Nucleus accumbens (tissue), 56 donors: ENCODE data around the gene ZNF324.
A peak's percentile ranks its signal among the peaks of the same experiment; 100 is the strongest.

Experiments used
- DNase-seq, 56 donors: peaks; one replicate each; lab custom pipeline; 2025; lab: John Stamatoyannopoulos, UW

Gene ZNF324

DNA sequence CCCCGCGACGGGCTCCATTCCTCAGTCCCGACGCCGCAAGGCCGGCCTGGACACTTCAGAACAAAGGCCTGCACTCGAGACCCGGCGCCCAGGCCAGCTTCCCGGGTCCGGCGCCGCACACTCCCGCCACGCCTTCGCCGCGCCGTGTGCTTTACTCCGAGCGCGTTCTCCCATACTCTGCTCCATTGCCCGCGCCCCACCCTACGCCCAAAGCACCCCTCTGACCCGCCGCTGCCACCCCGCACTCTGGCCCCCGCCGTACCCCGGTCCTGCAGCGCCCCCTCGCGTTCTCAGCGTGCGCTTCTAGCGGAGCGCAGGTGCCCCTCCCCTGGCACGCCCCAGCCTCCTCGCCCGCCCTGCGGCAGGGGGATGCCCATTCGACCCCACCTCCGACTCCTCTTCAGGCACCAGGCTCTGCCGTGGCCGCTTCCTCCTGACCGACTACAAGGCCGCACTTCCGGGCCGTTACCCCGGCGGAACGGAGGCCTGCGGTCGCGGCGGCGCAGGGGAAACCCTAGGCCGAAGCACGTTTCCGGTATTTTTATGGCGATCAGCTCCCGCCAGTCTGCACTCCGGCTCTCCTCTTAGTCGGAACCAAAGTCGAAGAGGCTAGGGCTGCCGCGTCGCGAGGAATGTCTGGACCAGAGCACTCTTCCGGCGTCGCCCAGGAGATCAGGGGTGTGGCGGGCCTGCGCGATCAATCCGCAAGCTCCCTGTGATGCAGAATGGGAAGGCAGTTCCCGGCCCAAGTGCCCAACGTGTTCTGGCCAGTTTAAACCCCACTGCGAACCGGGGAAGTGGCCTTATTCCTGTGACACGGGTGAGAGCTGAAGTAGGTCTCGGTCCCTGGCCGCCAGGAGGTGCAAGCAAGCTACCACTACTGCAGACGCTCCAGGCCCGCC, 52.7 kb downstream of the ZNF324 start, which contains the start of gene ZBTB45:
TSS of gene ZBTB45 (minus strand) at position 456 of the 902 bp plus-strand sequence. CDS start 2,137 bp downstream, outside the sequence.
- DNase-seq: peak; percentile 53 to 96 (median 89)

DNA sequence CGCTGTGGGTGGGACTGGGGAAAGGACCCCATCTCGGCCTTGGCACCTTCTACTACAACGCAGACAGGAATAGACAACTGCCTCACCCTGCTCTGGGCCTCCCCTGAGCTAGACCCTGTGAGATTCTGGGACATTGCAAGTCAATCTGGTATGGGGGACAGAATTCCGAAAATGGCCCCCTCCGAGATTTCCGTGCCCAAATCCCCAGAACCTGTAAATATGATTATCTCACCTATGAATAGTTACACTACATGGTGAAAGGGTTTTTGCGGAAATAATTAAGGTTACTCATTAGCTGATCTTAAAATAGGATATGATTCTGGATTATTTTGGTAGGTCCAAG, 53.3 kb downstream of the ZNF324 start:
- DNase-seq: no peak

DNA sequence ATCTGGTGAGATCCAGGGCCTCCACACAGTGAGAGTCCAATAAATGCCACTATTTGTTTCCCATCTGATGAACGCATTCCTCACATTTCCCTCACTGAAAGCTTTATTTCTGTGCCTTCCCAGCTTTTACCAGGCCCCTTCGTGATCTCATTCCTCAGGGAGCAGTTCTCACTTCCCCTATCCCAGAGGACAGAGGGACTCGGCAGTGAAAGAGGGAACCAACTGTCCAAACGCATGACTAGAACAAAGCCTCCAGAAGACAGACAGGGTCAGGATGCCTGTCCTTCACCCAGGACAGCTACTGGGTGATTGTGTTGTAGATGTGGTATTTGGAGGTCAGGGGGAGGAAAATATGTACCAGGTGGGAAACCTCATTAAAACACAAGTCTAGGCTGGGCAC, 54.8 kb downstream of the ZNF324 start:
- no peak for DNase-seq

DNA sequence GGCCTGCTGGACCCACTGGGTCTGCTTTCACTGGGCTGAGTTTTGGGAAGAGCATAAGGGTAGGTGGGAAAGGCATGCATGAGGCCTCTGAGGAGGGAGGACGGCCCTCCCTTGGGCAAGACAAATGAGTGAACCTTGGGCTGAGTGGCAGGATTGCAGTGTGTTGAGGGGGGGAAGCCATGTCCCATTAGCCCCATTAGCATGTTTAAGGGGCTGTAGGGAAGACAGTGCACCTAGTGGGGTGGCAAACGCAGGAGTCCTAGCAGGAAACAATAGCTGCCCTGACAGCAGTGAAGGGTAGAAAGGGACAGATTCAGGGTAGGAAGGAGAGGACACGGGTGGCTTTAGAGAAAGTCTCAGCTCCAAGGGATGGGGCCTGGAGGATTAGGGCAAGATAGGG, 55.8 kb downstream of the ZNF324 start:
- DNase-seq: no peak
